Left colon (tissue), 2 donors: Measurements from ENCODE around the gene CADM1. TPM values are rescaled to one million over a fixed set of nuclear protein-coding genes. Genes with fewer than 3 reads are reported as not detected.

Experiments
- ATAC-seq: fragments of 200-7000 bp; cut with Tn5 transposase; one replicate; pipeline ENCODE4 v1.9.1; 2020; ENCODE audit warnings: mild to moderate bottlenecking, moderate library complexity
- DNase-seq, 2 donors: peaks; one replicate each; pipeline ENCODE4 v3.0.0-alpha.2; 2020
- intact Hi-C, 2 donors: fragments of 100-400 bp; cut with DNase I in 1 of 2; cut with micrococcal nuclease in 1 of 2; formaldehyde crosslinking; loops; one replicate each; pipeline versions ENCODE4 v1.11.2 to v1.14.0; 2022; cut with DNase I, micrococcal nuclease
- long read RNA-seq: library from polyadenylated mRNA; unstranded; transcript quantifications from one replicate; pipeline ENCODE4 v2.0.0, GENCODE V29; 2021
- total RNA-seq, 2 donors: library from RNA; stranded (reverse); fragmentation: NEBNext Ultra II Directional; extraction: Animal tissue kit (Norgen Biotek cat#: 25700); gene quantifications; one replicate each; pipeline ENCODE4 v1.2.1, GENCODE V29; 2021
- donor health status: DM: no; HTN: no; CAD: no.
- donor health status: DM: yes; HTN: yes; CAD: no.

Gene CADM1
- total RNA-seq: 1 to 10 TPM; 3.8 to 5.8 TPM
- long read RNA-seq, partial matches to known transcripts: 0 of 1 reads
- long read RNA-seq, other reads (novel, unspliced or antisense): 1 of 1 reads

DNA sequence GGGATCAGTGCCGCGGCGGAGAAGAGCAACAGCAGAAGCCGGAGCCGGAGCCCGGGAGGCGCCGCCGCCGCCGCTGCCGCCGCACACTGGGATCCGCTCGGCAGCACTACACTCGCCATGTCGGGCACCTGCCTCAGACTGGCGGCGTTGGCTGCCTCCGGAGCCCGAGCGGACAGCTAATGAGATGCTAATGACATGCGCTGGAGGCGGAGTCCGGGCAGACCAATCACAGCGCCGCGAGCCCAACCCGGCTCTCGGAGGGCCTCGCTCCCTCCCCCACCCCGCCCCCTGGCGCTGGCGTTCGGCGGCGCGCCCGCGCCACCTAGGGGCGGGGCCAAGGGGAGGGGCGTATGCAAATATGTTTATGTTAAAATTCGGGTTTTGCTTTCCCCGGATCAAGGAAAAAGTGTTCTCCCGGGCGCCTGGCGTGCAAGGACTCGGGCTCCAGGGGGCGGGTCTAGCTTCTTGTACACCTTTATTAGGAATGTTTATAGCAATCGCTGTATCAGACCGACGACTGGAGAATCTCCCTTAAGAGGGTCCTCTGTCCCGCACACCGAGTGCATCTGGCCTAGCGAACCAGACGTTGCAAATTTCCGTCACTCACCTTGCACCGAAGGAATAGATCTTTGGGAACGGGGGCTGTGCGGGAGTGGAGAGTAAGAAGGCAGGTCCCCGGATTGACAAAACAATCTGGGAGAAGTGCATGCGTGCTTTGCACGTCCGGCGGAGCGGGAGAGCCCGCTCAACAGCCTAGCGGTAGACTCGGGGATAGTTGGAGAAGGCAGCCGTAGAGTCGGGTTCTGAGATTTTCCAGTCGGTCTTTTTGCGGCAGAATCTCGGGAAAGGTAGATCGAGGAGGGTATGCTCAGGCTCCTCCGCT is at the start of gene CADM1:
TSS of gene CADM1 (minus strand) at position 140 of the 883 bp plus-strand sequence.
- ATAC-seq: peak; percentile 94
- DNase-seq: peak; percentile 92 to 95
- intact Hi-C loops: no loop called here

DNA sequence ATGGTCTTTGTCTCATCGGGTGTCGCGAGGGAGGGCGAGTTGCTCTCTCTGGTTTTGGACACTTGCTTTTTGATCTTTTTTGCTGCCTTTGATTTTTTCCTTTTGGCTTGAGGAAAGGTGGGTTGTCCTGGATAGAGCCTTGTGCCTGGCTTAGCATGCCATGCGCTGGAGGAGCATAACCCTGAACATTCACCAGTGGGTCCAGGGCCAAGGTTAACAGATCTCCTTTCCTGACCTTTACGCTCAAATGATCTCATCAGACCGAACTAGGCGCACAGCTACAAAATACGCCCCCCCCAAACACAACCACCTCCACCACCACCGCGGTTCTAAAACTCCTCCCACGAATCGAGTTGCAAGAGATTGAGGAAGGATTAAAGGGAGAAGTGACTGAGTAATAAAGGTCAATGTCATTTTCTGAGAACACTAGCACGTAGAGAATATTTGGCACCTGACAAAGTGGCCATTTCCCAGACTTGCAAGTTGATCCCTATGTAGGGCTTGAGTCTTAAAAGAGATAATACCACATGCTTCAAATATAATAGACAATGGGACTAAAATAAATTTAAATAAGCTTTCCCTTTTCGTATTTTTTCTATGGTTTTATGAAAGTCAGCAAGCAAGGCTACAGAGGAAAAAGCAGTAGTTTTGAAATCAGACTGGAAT is 48.7 kb upstream of the CADM1 start:
- DNase-seq: no peak
- ATAC-seq: no peak
- intact Hi-C loops: no loop called here

DNA sequence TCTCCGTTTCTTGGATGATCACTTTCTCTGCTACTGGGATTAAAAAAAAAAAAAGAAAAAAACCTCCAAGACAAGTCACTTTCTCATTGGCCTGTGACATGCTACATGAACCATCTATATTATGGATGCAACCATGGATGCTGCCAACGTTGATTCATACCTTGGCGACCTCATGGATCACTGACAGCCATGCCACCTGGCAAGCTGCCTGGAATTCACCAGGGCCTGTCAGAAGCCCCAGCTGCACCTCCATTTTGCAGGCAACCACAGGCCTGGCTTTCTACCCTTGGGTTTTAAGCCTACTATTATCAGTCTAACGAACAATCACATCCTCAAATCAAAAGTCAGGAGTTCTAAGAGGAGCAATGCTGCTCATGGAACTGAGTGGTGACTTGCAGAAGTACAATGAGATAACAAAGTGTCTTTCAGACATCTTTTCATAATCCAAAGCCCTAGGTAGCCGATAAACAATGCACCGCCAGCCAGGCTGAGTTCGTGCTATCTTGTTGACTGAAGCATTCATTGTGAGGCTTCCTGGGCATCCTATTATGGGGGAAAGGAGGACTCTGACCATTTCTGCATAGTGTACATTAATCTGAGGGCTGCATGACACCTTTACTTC is 48.0 kb upstream of the CADM1 start:
- no peak for ATAC-seq
- DNase-seq: no peak
- intact Hi-C loops: no loop called here

DNA sequence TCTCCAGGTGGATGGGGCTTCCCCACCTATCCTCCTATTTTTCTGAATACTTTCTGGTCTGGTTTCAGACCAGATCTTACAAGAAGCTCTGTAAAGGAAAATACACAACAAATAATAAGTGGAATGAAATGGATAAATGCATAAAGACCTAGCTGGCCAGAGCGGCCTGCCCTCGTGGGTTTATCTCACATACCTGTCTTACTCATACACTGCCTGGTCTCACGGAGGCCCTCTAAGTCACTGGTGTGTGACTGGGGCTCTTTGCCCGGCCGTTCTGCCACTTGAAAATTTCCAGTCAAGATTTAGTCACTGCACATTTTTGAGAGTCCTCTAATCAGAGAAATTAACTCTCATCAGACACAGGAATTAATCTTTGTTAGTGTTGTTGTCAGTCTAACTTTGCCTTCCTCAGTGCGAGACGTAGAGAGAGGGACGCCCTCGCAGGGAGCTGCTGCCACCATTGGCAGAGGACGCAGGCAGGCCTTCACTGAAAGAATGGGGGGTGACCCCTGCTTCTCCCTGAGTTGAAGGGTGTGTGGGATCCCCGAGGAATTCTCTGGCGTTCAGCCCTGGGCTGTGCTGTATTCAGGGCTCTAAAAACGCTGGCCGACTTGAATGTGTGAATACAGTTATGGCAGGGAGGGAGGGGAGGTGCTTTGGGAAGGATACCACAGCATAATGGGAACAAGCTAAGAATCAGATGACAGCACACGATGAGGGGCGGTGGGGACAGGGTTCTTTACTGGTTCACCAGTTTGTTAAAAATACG is 46.3 kb upstream of the CADM1 start:
- no peak for DNase-seq
- no peak for ATAC-seq
- intact Hi-C loops: no loop called here

DNA sequence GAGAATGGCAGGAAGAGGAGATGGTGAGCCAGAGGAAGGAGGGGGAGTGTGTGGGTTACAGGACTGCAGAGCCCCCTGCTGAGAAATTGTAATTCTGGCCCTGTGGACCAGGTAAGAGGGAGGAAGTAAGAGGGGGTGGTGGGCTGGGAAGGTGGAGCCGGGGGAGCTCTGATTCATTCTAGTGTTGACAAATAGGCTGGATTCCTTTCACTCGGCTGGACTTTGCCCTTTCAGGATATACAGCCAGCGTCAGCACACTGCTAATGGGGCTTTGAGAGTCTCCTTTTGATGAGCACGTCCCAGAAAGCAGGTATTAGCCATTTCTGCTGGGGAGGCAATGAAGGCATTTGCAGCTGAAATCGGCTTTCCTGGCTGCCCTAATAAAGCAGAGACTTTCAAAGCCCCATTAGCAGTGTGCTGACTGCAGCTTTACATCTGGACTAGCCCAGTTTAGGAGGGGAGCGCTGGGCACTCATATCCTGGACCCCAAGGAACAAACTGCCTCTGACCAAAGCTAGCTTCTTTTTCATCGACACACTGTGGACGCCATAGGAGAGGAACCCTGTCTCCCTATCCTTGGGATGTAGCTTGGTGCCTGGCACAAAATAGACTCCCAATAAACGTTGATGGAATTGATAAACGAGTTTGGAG is 44.8 kb upstream of the CADM1 start:
- peak; percentile 8 to 29 for DNase-seq
- ATAC-seq: peak; percentile 63
- intact Hi-C loops: no loop called here

DNA sequence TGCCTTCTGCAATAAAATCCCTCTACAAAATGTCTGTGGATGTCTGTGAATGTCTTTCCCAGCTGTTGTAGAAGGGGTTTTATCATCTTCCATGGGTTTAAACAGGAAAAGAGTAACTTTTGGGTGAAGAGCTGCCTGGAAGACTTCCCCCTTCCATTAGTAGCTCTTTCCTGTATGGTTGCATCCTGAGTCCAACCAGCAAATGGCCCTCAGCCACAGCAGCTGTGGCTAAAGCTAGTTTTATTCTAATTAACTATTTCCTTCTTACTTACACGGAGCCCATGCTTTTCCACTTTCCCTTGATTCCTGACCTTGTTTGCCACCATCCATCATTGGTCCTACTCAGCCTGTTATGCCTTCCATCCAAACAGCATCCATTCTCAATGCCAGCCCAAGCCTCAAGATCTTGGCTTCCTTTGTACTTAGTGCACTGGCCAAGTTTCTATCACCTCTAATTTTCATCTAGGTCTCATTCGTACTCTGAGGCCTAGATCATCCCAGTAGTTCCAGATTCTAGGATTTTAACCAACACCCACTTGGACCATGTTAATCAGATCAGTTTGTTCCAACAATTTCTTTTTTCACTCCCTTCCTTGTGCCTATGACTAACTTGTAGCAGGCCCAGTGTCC is 41.5 kb upstream of the CADM1 start:
- DNase-seq (no peak), ATAC-seq (no peak)
- intact Hi-C loops: no loop called here

DNA sequence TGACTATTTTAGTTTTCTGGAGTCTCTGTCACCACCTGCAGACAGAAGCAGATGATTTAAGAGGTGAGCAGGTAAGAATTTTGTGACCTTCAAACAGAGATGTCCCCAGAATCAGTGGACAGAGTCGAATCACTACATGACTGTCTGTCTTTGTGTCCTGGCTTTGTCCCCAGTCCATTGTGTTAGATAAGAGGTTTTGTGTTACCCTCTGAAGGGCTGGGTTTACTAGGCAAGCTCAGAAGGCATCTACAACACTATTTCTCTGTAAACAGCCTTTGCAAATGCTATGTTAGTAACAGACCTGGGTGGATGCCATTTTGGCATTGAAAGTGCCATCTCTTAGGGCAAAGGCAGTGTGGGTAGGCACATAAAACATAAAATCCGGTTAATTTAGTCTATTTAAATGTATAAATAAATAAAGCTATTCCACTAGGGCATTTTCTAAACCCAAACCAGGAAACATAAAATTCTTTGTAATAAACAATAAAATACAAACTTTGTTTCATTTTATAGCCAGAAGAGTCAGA is 40.3 kb upstream of the CADM1 start:
- intact Hi-C loops: no loop called here
- ATAC-seq (no peak), DNase-seq (no peak)

DNA sequence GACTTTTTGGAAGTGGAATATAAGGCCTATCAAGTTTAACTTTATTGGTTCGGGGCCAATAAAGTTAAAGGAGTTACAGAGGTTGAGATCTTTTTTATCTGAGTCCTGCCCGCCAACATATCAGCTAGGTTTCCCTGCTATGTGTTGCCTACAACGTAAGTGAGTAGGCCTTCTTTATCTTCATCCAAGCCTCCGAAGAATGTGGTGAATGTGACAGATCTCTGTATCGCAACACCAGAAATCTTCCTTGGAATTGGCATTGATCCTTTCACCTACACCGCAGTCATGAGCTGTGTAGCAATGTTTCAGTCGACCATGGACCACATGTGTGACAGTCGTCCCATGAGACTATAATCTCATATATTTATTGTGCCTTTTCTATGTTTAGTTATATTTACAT is 37.3 kb upstream of the CADM1 start:
- ATAC-seq (no peak), DNase-seq (no peak)
- intact Hi-C loops: no loop called here

DNA sequence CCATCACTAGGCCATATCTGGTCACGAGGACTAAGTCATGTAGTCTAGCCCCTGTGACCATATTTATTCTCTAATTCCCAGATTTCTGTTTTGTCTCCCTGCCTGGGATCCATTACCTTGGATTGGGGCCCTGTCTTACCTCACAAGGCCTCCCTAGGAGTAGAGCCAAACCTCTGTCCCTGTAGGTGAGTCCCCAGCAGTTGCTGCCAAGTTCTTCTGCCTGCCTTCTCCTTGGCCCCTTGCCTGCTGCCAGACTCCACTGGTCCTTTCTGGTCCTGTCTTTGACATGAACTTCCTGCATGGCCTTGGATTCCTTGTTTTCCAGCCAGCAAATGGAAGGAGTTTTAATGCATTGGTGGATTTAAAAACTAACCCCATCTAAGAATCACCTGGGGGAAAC is 35.6 kb upstream of the CADM1 start:
- DNase-seq (no peak), ATAC-seq (no peak)
- intact Hi-C loops: no loop called here

DNA sequence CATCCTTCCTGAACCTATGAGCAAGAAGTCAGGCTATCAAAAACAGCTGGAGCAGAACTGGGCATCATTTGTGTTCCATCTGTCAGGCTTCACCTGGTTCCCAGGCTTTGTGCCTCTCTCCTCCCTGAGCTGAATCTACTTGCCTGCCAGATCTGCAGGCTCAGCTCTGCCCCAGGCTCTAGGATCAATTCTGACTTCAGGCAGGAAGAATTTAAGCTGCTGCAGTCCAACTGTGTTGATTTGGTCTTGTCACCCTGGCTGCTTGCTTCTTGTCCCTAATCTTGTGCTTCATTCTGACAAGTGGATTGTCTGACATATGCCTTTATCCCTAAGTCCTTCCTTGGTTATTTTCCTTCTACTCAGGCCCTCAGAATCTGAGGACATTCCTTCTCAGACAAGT is 31.6 kb upstream of the CADM1 start:
- DNase-seq: no peak
- intact Hi-C loops: no loop called here
- no peak for ATAC-seq

DNA sequence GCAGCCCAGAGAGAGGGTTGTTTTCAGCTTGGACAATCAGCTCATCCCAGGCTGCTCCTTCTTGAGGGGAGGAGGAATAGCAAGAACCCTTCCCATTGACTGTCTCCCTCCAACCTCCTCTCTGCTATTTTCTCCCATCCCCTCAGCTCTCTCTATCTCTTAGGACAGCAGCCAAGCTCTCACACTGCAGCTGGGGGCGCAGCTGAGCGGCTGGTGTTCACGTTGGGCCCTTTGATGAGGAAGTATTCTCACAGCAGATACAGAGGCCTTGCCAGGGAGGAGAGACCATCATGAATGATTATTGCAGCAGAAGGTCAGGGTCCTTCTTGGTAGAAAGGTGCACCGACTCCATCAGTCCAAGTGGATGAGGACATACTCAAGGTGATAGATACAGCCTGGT is 26.5 kb upstream of the CADM1 start:
- DNase-seq (no peak), ATAC-seq (no peak)
- intact Hi-C loops: no loop called here

DNA sequence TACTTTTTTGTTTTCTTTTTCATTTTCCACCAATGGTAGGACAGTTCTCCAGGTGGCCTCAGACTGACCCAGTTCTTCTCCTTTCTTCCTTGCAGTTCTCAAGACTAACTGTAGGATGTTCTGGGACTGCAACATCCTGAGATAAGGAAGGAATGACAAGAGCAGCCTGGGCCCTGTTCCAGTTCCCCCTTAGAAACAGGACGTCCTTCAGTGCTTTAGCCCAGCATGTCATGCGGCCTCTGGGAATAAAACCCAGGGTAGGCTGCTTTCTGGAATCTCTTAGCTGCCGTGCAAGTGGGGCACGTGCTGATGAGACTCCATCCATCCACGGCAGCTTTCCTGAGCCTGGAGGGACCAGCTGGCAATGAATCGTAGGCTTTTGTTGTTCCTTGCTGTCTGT is 24.0 kb upstream of the CADM1 start:
- intact Hi-C loops: no loop called here
- DNase-seq (no peak), ATAC-seq (no peak)

DNA sequence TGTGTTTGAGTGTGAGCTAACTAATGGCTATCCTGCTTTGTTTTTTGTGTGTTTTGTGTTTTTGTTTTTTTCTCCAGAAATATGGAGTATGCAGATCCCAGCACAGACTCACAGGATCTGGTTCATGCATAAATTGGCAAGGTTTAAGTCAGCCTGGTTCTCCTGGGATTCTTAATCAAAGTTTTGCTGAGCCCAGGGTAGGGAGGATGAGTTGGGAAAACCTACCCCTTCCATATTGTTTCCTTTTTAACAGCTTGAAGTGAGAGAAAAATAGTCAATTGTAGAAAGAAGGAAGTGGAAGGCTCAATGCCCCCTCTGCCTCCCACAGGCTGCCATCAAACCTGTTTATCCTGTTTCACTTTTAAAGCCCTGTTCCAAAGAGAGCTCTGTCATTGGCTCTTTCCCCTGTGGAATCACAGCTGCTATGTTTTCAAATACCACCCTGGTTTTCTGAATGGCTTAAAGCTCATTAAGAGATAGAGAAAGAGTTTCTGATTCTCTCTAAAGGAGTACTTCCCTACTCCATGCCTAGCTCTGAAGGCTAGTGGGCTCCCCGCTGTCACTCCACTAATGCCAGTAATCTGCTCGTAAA is 23.4 kb upstream of the CADM1 start:
- intact Hi-C loops: no loop called here
- peak in 1 of 2 donors; percentile 26 for DNase-seq
- peak; percentile 96 for ATAC-seq

DNA sequence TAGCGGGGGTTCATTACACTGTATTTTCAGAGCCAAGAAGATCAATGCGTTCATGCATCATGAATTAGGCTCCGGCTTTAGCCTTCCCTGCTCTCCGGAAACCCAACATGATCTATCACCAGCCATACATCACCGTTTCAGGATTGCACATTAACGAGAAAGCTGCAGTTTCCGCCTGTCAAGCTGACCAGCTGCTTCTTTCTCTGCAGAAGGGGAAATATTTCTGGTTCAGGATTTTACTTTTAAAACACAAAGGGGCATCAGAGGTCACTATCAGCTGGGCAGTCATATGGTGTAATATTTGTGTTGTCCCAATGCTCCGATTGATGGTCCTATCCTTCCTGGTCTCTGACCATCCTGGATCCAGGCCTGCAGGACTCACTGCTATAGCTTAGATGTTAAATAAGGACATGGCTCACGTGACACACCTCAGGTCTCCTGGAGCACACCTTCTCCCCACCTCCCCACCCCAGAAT is 21.4 kb upstream of the CADM1 start:
- intact Hi-C loops: no loop called here
- ATAC-seq: no peak
- no peak for DNase-seq

DNA sequence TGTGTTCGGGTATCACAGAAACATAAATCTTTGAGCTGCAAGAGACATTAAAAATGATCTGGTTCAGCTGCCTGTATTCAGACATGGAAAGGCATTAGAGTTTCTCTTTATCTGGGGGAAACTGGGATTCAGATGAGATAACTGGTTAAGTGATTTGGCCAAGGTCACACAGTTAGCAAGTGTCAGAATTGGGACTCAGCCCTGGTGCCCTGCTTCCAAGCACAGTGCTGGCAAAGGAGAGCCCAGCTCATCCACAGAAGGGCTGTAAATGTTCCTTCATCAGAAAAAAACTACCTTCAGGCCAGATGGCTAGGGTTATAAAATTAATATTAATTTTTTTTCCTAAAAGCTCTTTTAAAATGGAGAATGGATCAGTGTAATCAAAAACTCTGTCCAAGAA is 20.4 kb upstream of the CADM1 start:
- ATAC-seq: no peak
- intact Hi-C loops: no loop called here
- DNase-seq: no peak

DNA sequence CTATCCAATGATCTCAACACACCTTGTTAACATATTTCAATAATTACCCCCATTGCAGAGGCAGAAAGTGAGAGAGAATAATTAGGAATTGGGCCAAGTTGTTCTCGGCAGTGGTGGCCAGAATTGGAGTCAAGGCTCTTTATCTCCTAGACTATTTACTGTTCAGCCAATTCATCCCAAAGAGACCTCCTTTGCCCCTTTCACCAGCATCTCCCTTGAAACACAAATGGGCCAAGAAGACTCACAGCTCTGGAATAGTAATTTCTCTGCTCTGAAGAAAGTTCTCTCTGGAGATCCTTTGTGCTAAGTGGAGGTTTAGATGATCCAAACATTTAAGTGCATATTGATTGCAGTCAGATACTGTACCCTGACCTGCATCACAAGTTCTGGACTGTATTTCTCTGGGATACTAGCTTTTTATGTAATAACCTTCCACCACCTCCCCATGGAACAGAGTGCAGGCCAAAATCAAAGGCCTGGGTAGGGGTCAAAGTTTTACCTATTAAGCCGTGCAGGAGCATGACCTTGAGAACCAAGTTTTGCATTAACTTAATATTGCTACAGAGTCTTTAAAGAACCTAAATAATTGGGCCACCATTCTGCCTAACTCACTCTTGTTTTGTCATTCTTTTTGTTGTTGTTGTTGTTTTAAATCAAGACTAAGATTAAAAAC is 19.6 kb upstream of the CADM1 start:
- no peak for ATAC-seq

DNA sequence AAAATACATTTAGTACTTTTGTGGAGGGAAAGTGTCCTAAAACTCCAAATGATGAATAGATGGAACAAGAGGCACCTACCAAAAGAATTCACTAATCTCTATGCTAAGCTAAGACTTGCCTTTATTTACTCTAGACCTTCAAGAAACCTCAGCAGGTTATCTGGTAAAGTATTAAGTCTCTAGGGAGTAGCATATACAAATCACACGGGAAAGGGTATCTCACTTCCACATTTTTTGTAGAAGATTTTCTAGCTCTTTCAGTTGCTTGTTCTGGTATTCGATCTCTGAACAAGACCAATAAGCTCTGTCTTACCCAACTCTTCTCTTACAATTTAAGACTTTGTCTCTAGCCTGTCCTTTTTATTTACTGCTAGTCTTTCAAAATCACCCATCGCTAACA is 18.1 kb upstream of the CADM1 start:
- ATAC-seq (no peak), DNase-seq (no peak)
- intact Hi-C loops: no loop called here

More for the DNA sequence above, 19.6 kb upstream of the CADM1 start:
- intact Hi-C loops: no loop called here
- DNase-seq: no peak
